ENCODE data around the gene CMKLR1. TPM values are rescaled to one million over a fixed set of nuclear protein-coding genes. Genes with fewer than 3 reads are reported as not detected.

CMKLR1 gene
- total RNA-seq, 1 donor from 2014 or later, result 0.57 TPM

DNA sequence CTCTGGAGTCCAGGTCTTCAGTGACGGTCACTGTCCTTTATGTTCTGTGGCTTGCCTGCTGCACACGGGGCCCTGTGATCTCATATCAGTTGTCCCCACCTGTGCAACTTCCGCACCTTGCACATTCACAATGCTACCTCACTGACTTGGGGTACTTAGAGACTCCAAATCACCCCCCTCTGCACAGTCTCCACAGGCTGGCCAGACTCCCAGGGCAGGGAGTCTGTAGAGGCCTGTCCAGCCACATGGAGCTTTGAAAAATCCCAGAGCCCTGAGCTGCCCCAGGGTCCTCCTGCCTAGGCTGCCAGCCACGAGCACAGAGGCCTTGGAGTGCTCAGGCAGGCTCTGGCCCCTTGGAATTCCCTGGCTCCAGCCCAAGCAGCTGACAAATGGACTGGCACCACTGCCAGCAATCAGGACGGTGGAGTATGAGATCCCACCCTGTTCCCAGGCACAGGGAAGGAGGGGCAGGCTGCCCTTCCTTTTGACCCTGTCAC lies 26.4 kb downstream of the CMKLR1 start:
- H3K27ac Mint-ChIP-seq (ENCODE audit: unreplicated experiment), result no peak overlapping the region
- H3K36me3 ChIP-seq (ENCODE audit: insufficient read depth, low read length), result no peaks in the 10 kb centered on the region
- no peaks in the 10 kb centered on the region for H3K9me3 Mint-ChIP-seq (ENCODE audit: unreplicated experiment)
- H3K9me3 ChIP-seq (ENCODE audit: insufficient read depth, low read depth, low read length), result no peaks in the 10 kb centered on the region
- no peak overlapping the region for H3K9ac ChIP-seq (ENCODE audit: low read length)
- H3K4me1 ChIP-seq (ENCODE audit: insufficient read depth, low read length), result no peaks in the 10 kb centered on the region
- peaks cover 13% of the 10 kb centered on the region for H3K4me1 Mint-ChIP-seq (ENCODE audit: low read depth, unreplicated experiment)
- FAIRE-seq (no peak), DNase-seq (ENCODE audit: low read depth) (no peak)
- no peak overlapping the region for H3K4me3 Mint-ChIP-seq (ENCODE audit: unreplicated experiment)
- H3K27me3 ChIP-seq (ENCODE audit: insufficient read depth, low read length), result no peaks in the 10 kb centered on the region
- no peak overlapping the region for H3K4me2 ChIP-seq (ENCODE audit: low read length)
- H3K36me3 Mint-ChIP-seq (ENCODE audit: low read depth, unreplicated experiment), result no peaks in the 10 kb centered on the region
- H3K79me2 ChIP-seq (ENCODE audit: insufficient read depth, low read length), result no peaks in the 10 kb centered on the region
- no peak overlapping the region for H3K4me3 ChIP-seq (ENCODE audit: insufficient read depth, low read depth, low read length)
- H3K27ac ChIP-seq (ENCODE audit: low read depth, low read length), result no peak overlapping the region
- no peaks in the 10 kb centered on the region for H4K20me1 ChIP-seq (ENCODE audit: insufficient read depth, low read length)
- TF ChIP-seq, protein P1, sequence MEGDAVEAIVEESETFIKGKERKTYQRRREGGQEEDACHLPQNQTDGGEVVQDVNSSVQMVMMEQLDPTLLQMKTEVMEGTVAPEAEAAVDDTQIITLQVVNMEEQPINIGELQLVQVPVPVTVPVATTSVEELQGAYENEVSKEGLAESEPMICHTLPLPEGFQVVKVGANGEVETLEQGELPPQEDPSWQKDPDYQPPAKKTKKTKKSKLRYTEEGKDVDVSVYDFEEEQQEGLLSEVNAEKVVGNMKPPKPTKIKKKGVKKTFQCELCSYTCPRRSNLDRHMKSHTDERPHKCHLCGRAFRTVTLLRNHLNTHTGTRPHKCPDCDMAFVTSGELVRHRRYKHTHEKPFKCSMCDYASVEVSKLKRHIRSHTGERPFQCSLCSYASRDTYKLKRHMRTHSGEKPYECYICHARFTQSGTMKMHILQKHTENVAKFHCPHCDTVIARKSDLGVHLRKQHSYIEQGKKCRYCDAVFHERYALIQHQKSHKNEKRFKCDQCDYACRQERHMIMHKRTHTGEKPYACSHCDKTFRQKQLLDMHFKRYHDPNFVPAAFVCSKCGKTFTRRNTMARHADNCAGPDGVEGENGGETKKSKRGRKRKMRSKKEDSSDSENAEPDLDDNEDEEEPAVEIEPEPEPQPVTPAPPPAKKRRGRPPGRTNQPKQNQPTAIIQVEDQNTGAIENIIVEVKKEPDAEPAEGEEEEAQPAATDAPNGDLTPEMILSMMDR (IDR thresholded peaks at IDR 0.05; ENCODE audit: insufficient read depth, low read depth, low read length), result no peak
- no peak for TF ChIP-seq EZH2 (IDR thresholded peaks at IDR 0.05; ENCODE audit: insufficient read depth, low read length)
- peaks cover 10% of the 10 kb centered on the region for H3K27me3 Mint-ChIP-seq (ENCODE audit: low read depth, unreplicated experiment)
- no peak overlapping the region for H2AFZ ChIP-seq (ENCODE audit: low read depth, low read length)

DNA sequence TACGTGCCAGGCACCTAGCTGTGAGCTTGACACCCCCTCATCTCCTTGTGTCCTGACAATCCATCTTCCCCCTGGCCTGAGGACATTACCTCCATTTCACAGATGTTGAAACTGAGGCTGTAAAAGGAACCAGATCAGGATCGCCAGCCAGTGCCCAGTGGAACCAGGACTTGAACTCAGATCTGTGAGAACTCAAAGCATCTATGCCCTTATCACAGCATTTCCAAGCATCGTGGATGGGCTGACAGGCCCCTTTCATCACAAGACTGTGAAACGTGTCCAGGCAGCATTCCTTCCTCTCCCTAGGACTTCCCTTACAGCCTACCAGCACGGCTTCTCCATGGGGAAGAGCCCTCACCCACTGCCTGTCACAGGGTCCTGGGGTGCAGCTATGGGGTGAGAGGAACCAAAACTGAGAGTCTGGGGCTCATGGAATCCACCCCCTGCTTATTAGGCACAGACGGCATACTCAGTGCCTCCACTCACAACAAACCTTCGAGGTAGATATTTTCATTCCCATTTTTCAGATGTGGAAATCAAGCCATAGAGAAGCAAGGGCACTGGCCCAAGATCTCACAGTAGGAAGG lies 26.9 kb downstream of the CMKLR1 start:
- Histone ChIP-seq H4K20me1 (ENCODE audit: insufficient read depth, low read length) (no peaks in the 10 kb centered on the region), H3K36me3 (ENCODE audit: insufficient read depth, low read length) (no peaks in the 10 kb centered on the region), H3K79me2 (ENCODE audit: insufficient read depth, low read length) (no peaks in the 10 kb centered on the region), H3K4me1 (ENCODE audit: insufficient read depth, low read length) (peaks cover 3% of the 10 kb centered on the region), H2AFZ (ENCODE audit: low read depth, low read length) (no peak overlapping the region), H3K27ac (ENCODE audit: low read depth, low read length) (no peak overlapping the region), H3K27me3 (ENCODE audit: insufficient read depth, low read length) (no peaks in the 10 kb centered on the region), H3K4me3 (ENCODE audit: insufficient read depth, low read depth, low read length) (no peak overlapping the region), H3K4me2 (ENCODE audit: low read length) (no peak overlapping the region), H3K9ac (ENCODE audit: low read length) (no peak overlapping the region), H3K9me3 (ENCODE audit: insufficient read depth, low read depth, low read length) (no peaks in the 10 kb centered on the region)
- H3K27me3 Mint-ChIP-seq (ENCODE audit: low read depth, unreplicated experiment), result peaks cover 8% of the 10 kb centered on the region
- no peaks in the 10 kb centered on the region for H3K36me3 Mint-ChIP-seq (ENCODE audit: low read depth, unreplicated experiment)
- FAIRE-seq (no peak), DNase-seq (ENCODE audit: low read depth) (no peak)
- no peak overlapping the region for H3K27ac Mint-ChIP-seq (ENCODE audit: unreplicated experiment)
- H3K9me3 Mint-ChIP-seq (ENCODE audit: unreplicated experiment), result no peaks in the 10 kb centered on the region
- peaks cover 14% of the 10 kb centered on the region for H3K4me1 Mint-ChIP-seq (ENCODE audit: low read depth, unreplicated experiment)
- H3K4me3 Mint-ChIP-seq (ENCODE audit: unreplicated experiment), result no peak overlapping the region
- TF ChIP-seq, protein P1 (IDR thresholded peaks at IDR 0.05; ENCODE audit: insufficient read depth, low read depth, low read length), result no peak
- no peak for TF ChIP-seq EZH2 (IDR thresholded peaks at IDR 0.05; ENCODE audit: insufficient read depth, low read length)

DNA sequence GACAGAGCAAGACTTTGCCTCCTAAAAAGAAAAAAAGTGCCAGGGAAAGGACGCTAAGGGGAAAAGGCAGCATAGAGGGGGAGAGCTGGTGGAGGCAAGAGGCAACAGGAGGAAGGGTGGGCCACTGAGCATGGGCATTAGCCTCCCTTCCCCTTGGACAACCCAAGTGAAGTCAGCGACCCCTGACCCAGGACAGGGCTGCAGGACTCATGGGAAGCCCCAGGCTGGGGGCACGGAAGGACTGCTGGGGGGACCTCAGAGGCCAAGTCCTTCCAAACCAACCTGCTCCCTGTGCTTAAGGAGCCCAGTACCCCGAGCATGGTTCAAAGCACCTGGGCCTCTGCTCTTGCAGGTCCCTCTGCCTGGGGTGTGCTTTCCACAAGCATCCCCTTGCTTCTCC lies 27.5 kb downstream of the CMKLR1 start:
- H3K27me3 ChIP-seq (ENCODE audit: insufficient read depth, low read length), result no peaks in the 10 kb centered on the region
- Mint-ChIP-seq H3K27ac (ENCODE audit: unreplicated experiment) (no peak overlapping the region), H3K27me3 (ENCODE audit: low read depth, unreplicated experiment) (peaks cover 8% of the 10 kb centered on the region), H3K36me3 (ENCODE audit: low read depth, unreplicated experiment) (no peaks in the 10 kb centered on the region), H3K9me3 (ENCODE audit: unreplicated experiment) (no peaks in the 10 kb centered on the region), H3K4me3 (ENCODE audit: unreplicated experiment) (no peak overlapping the region), H3K4me1 (ENCODE audit: low read depth, unreplicated experiment) (peaks cover 19% of the 10 kb centered on the region)
- no peak overlapping the region for H3K9ac ChIP-seq (ENCODE audit: low read length)
- FAIRE-seq, result no peak
- no peak overlapping the region for H3K27ac ChIP-seq (ENCODE audit: low read depth, low read length)
- no peak for DNase-seq (ENCODE audit: low read depth)
- H3K4me3 ChIP-seq (ENCODE audit: insufficient read depth, low read depth, low read length), result no peak overlapping the region
- H4K20me1 ChIP-seq (ENCODE audit: insufficient read depth, low read length), result no peaks in the 10 kb centered on the region
- H3K36me3 ChIP-seq (ENCODE audit: insufficient read depth, low read length), result no peaks in the 10 kb centered on the region
- no peak for TF ChIP-seq EZH2 (IDR thresholded peaks at IDR 0.05; ENCODE audit: insufficient read depth, low read length)
- TF ChIP-seq, protein P1 (IDR thresholded peaks at IDR 0.05; ENCODE audit: insufficient read depth, low read depth, low read length), result no peak
- no peak overlapping the region for H2AFZ ChIP-seq (ENCODE audit: low read depth, low read length)
- H3K9me3 ChIP-seq (ENCODE audit: insufficient read depth, low read depth, low read length), result no peaks in the 10 kb centered on the region
- H3K4me1 ChIP-seq (ENCODE audit: insufficient read depth, low read length), result peaks cover 8% of the 10 kb centered on the region
- no peak overlapping the region for H3K4me2 ChIP-seq (ENCODE audit: low read length)
- no peaks in the 10 kb centered on the region for H3K79me2 ChIP-seq (ENCODE audit: insufficient read depth, low read length)
